IPS-18c (cell line): ENCODE results near the gene CLBA1.
"Not testable (repeated sequence)": the region's sequence is repeated elsewhere in the genome, so short reads cannot be mapped to it uniquely, and the experiment has no call there.

Experiments used
- H3K4me3 ChIP-seq: 2 replicates; pipeline ENCODE4 v1.7.0; 2013; ENCODE audit warnings: low read depth, mild to moderate bottlenecking, low read length, moderate library complexity; ENCODE audit not compliant: insufficient read depth
- H3K9me3 ChIP-seq: one replicate; pipeline ENCODE4 v1.6.1; 2013; ENCODE audit warnings: mild to moderate bottlenecking, low read length, moderate library complexity; ENCODE audit not compliant: control insufficient read depth, insufficient read depth

The CLBA1 gene

DNA sequence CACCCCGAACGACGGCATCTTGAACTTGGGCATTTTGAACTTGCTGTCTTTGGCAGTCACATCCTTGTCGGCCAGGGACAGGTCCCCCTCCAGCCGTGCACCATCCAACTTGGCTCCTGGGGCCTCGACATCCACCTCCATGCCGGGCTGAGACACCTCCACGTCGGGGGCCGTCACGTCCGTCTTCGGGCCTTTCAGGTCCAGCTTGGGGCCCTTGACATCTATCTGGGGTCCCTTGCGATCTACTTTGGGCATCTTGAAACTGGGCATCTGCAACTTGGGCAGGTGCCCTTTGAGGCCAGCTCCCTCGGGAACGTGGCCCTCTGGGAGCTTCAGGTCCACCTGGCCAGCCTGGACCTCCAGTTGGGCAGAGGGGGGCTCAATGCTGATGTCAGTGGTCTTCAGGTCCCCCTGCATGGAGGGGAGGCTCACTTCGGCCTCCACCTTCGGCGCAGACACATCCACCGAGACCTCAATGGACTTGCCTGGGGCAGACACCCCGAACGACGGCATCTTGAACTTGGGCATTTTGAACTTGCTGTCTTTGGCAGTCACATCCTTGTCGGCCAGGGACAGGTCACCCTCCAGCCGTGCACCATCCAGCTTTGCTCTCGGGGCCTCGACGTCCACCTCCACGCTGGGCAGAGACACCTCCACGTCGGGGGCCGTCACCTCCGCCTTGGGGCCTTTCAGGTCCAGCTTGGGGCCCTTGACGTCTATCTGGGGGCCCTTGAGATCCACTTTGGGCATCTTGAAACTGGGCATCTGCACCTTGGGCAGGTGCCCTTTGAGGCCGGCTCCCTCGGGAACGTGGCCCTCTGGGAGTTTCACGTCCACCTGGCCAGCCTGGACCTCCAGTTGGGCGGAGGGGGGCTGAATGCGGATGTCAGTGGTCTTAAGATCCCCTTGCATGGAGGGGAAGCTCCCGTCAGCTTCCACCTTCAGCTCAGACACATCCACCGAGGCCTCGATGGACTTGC lies 39.3 kb upstream of the CLBA1 start:
- H3K4me3 ChIP-seq, H3K9me3 ChIP-seq: not testable (repeated sequence)

DNA sequence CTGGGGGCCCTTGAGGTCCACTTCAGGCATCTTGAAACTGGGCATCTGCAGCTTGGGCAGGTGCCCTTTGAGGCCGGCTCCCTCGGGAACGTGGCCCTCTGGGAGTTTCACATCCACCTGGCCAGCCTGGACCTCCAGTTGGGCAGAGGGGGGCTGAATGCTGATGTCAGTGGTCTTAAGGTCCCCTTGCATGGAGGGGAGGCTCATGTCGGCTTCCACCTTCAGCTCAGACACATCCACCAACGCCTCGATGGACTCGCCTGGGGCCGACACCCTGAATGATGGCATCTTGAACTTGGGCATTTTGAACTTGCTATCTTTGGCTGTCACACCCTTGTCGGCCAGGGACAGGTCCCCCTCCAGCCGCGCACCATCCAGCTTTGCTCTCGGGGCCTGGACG lies 38.4 kb upstream of the CLBA1 start:
- not testable (repeated sequence) for H3K4me3 ChIP-seq, H3K9me3 ChIP-seq

- not testable (repeated sequence) for H3K9me3 ChIP-seq, H3K4me3 ChIP-seq
Measured at GRCh38 chr14:104947881-104948735, 37.5 kb upstream of the CLBA1 start.

DNA sequence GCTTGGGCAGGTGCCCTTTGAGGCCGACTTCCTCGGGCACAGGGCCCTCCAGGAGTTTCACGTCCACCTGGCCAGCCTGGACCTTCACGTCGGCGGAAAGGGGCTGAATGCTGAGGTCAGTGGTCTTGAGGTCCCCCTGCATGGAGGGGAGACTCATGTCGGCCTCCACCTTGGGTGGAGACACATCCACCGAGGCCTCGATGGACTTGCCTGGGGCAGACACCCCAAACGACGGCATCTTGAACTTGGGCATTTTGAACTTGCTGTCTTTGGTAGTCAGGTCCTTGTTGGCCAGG lies 36.9 kb upstream of the CLBA1 start:
- no peaks in the 10 kb centered on the region for H3K9me3 ChIP-seq
- H3K4me3 ChIP-seq: no peak overlapping the region

DNA sequence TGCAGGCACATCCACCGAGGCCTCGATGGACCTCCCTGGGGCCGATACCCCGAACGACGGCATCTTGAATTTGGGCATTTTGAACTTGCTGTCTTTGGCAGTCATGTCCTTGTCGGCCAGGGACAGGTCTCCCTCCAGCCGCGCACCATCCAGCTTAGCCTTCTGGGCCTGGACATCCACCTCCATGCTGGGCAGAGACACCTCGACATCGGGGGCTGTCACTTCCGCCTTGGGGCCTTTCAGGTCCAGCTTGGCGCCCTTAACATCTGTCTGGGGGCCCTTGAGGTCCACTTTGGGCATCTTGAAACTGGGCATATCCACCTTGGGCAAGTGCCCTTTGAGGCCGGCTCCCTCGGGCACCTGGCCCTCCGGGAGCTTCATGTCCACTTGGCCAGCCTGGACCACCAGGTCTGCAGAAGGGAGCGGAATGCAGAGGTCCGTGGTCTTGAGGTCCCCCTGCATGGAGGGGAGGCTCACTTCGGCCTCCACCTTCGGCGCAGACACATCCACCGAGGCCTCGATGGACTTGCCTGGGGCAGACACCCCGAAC lies 36.1 kb upstream of the CLBA1 start:
- not testable (repeated sequence) for H3K9me3 ChIP-seq, H3K4me3 ChIP-seq

DNA sequence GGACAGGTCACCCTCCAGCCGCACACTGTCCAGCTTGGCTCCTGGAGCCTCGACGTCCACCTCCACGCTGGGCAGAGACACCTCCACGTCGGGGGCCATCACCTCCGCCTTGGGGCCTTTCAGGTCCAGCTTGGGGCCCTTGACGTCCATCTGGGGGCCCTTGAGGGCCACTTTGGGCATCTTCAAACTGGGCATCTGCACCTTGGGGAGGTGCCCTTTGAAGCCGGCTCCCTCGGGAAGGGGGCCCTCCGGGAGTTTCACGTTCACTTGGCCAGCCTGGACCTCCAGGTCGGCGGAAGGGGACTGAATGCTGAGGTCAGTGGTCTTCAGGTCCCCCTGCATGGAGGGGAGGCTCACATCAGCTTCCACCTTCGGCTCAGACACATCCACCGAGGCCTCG lies 35.6 kb upstream of the CLBA1 start:
- no peaks in the 10 kb centered on the region for H3K9me3 ChIP-seq
- H3K4me3 ChIP-seq: no peak overlapping the region

DNA sequence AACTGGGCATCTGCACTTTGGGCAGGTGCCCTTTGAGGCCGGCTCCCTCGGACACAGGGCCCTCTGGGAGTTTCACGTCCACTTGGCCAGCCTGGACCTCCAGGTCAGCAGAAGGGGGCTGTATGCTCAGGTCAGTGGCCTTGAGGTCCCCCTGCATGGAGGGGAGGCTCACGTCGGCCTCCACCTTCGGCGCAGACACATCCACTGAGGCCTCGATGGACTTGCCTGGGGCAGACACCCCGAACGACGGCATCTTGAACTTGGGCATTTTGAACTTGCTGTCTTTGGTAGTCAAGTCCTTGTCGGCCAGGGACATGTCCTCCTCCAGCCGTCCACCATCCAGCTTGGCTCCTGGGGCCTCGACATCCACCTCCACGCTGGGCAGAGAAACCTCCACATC lies 34.9 kb upstream of the CLBA1 start:
- H3K9me3 ChIP-seq, H3K4me3 ChIP-seq: not testable (repeated sequence)

- not testable (repeated sequence) for H3K4me3 ChIP-seq, H3K9me3 ChIP-seq
Measured at GRCh38 chr14:104951863-104952657, 33.5 kb upstream of the CLBA1 start.

- Histone ChIP-seq H3K9me3 (no peaks in the 10 kb centered on the region), H3K4me3 (no peak overlapping the region; the same call in 1 of the 2 replicates)
Measured at GRCh38 chr14:104953097-104953496, 32.5 kb upstream of the CLBA1 start.

DNA sequence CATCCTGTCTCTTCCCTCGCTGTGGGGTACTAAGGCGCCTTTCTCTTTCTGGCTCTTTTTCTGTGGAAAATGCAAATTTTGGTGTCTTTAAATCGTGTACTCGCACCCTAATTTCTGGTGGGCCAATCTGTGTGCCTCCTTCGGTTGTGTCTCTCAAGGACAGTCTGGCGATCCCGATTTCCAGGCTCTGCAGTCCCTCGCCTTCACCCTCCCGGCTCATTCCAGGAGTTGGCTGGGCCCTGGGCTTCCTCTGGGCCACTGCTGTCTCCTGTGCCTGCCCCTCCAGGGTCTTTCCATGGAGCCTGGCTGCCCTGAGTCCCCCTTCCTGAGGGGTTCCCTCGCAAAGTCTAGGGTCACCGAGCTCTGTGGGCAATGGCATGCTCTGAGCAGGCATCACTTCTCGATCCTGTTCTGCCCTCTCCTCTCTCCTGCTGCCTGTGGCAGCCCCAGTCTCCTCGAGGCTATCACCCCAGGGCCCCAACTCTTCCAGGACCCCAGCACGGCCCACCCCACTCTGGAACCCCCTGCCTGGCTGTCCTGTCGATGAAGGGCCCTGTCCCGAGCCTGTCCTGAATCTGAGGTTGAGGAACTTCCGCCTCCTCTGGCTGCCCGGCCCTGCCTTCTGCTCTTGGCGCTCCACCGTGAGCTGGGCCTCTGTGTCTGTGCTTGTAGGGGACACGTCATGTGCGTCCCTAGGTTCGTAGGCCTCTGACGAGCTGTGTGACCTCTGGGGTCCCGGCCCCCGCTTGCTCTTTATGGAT lies 31.5 kb upstream of the CLBA1 start:
- no peak overlapping the region for H3K4me3 ChIP-seq
- no peaks in the 10 kb centered on the region for H3K9me3 ChIP-seq

- Histone ChIP-seq H3K4me3 (no peak overlapping the region), H3K9me3 (no peaks in the 10 kb centered on the region)
Measured at GRCh38 chr14:104954746-104955395, 30.7 kb upstream of the CLBA1 start.

GRCh38 chr14:104955396-104955770 lies 30.2 kb upstream of the CLBA1 start:
- no peak overlapping the region for H3K4me3 ChIP-seq
- no peaks in the 10 kb centered on the region for H3K9me3 ChIP-seq

- H3K9me3 ChIP-seq: no peaks in the 10 kb centered on the region
- no peak overlapping the region for H3K4me3 ChIP-seq
Measured at GRCh38 chr14:104956290-104956890, 29.2 kb upstream of the CLBA1 start.

- H3K9me3 ChIP-seq: no peaks in the 10 kb centered on the region
- H3K4me3 ChIP-seq: no peak overlapping the region
Measured at GRCh38 chr14:104957146-104958113, 28.2 kb upstream of the CLBA1 start.

GRCh38 chr14:104964546-104964945 lies 21.0 kb upstream of the CLBA1 start:
- Histone ChIP-seq H3K4me3 (no peak overlapping the region), H3K9me3 (no peaks in the 10 kb centered on the region)
